Neutrophil (primary cell): ENCODE results near the gene CAMK1D.

Experiments used
- H3K27ac ChIP-seq: fragments of 200-600 bp; sonication (generic); 2 replicates; pipeline ENCODE4 v1.5.1; 2016; ENCODE audit warnings: mild to moderate bottlenecking, moderate library complexity
- H3K27me3 ChIP-seq: fragments of 200-600 bp; sonication (generic); 2 replicates; pipeline ENCODE4 v1.6.0; 2016; ENCODE audit warnings: mild to moderate bottlenecking
- H3K36me3 ChIP-seq: fragments of 200-600 bp; sonication (generic); 2 replicates; pipeline ENCODE4 v1.5.1; 2017
- H3K4me1 ChIP-seq, 2 experiments: fragments of 200-600 bp in 1 of 2; sonication (generic) in 1 of 2; 1 replicate in 1 of 2; 2 replicates in 1 of 2; pipeline versions ENCODE4 v1.5.1 to v1.6.1; 2013 to 2016; ENCODE audit warnings: low read depth in 1 of 2, low read length in 1 of 2, mild to moderate bottlenecking in 1 of 2, moderate library complexity in 1 of 2; ENCODE audit not compliant: control insufficient read depth in 1 of 2, insufficient read depth in 1 of 2
- H3K4me3 ChIP-seq, 2 experiments: fragments of 200-600 bp in 1 of 2; sonication (generic) in 1 of 2; 1 replicate in 1 of 2; 2 replicates in 1 of 2; pipeline ENCODE4 v1.5.1; 2013 to 2016; ENCODE audit warnings: low read depth in 1 of 2, low read length in 1 of 2, mild to moderate bottlenecking in 1 of 2, moderate library complexity in 1 of 2
- H3K9me3 ChIP-seq: fragments of 200-600 bp; sonication (generic); 2 replicates; pipeline ENCODE4 v1.5.1; 2016
- CTCF ChIP-seq: fragments of 200-600 bp; sonication (generic); IDR thresholded peaks from 2 replicates; pipeline ENCODE4 v1.5.1; 2016; ENCODE audit warnings: antibody characterized with exemption

The CAMK1D gene

GRCh38 chr10:12561307-12561706 is 212.0 kb downstream of the CAMK1D start:
- Histone ChIP-seq H3K4me3 (no peak overlapping the region), H3K36me3 (no peaks in the 10 kb centered on the region), H3K27ac (no peak overlapping the region), H3K9me3 (no peaks in the 10 kb centered on the region), H3K27me3 (no peaks in the 10 kb centered on the region), H3K4me1 (no peaks in the 10 kb centered on the region)
- no peak for TF ChIP-seq CTCF

GRCh38 chr10:12561720-12562119 is 212.4 kb downstream of the CAMK1D start:
- TF ChIP-seq CTCF, result no peak
- Histone ChIP-seq H3K27ac (no peak overlapping the region), H3K4me1 (no peaks in the 10 kb centered on the region), H3K4me3 (no peak overlapping the region), H3K36me3 (no peaks in the 10 kb centered on the region), H3K27me3 (no peaks in the 10 kb centered on the region), H3K9me3 (no peaks in the 10 kb centered on the region)

- H3K27ac ChIP-seq, result no peak overlapping the region
- H3K4me3 ChIP-seq, result no peak overlapping the region
- H3K27me3 ChIP-seq, result no peaks in the 10 kb centered on the region
- no peaks in the 10 kb centered on the region for H3K4me1 ChIP-seq
- no peaks in the 10 kb centered on the region for H3K9me3 ChIP-seq
- H3K36me3 ChIP-seq, result no peaks in the 10 kb centered on the region
- no peak for TF ChIP-seq CTCF
Observed at GRCh38 chr10:12563489-12563888, 214.1 kb downstream of the CAMK1D start.

- no peak for TF ChIP-seq CTCF
Observed at GRCh38 chr10:12564173-12564572, 214.8 kb downstream of the CAMK1D start.

GRCh38 chr10:12566161-12567115 is 217.1 kb downstream of the CAMK1D start:
- H3K4me3 ChIP-seq, result no peak overlapping the region
- H3K27ac ChIP-seq, result no peak overlapping the region
- no peaks in the 10 kb centered on the region for H3K27me3 ChIP-seq
- TF ChIP-seq CTCF, result no peak
- H3K4me1 ChIP-seq, result no peaks in the 10 kb centered on the region
- H3K9me3 ChIP-seq, result no peaks in the 10 kb centered on the region
- H3K36me3 ChIP-seq, result no peaks in the 10 kb centered on the region

More at GRCh38 chr10:12564173-12564572, 214.8 kb downstream of the CAMK1D start:
- no peaks in the 10 kb centered on the region for H3K36me3 ChIP-seq
- H3K27ac ChIP-seq, result no peak overlapping the region
- H3K4me1 ChIP-seq, result no peaks in the 10 kb centered on the region
- no peaks in the 10 kb centered on the region for H3K27me3 ChIP-seq
- H3K4me3 ChIP-seq, result no peak overlapping the region
- H3K9me3 ChIP-seq, result no peaks in the 10 kb centered on the region
